ENCODE data around the gene CMSS1. TPM values are rescaled to one million over a fixed set of nuclear protein-coding genes. Genes with fewer than 3 reads are reported as not detected.

Gene CMSS1
- total RNA-seq, 1 experiment from 2014 or later = 117 TPM

GRCh38 chr3:99920481-99921376 lies 103.1 kb downstream of the CMSS1 start:
- H3K27me3 Mint-ChIP-seq (ENCODE audit: insufficient read depth, unreplicated experiment) = no peaks in the 10 kb centered on the region
- TSS peak; percentile 31 for BruUV-seq (replicated peaks)
- H3K4me3 Mint-ChIP-seq (ENCODE audit: unreplicated experiment) = no peak overlapping the region
- ChIA-PET POLR2A (interaction anchor here (0.7 to 2.1 kb wide), 8 partner anchors 9 to 82 kb away, joined by 3 to 10 read pairs (median 4); no protein-coding TSS in a partner anchor), CTCF (interaction anchor here (0.9 to 1.0 kb wide), 2 partner anchors 32 to 82 kb away, joined by 3 read pairs; no protein-coding TSS in a partner anchor)
- no peaks in the 10 kb centered on the region for H3K36me3 Mint-ChIP-seq (ENCODE audit: insufficient read depth, unreplicated experiment)
- peak; percentile 73 for DNase-seq (ENCODE audit: unreplicated experiment)
- H3K4me1 Mint-ChIP-seq (ENCODE audit: insufficient read depth, unreplicated experiment) = peaks cover 19% of the 10 kb centered on the region
- TF ChIP-seq CTCF (IDR thresholded peaks at IDR 0.05; ENCODE audit: unreplicated experiment) = no peak
- no peaks in the 10 kb centered on the region for H3K9me3 Mint-ChIP-seq (ENCODE audit: unreplicated experiment)
- intact Hi-C loops (cut with micrococcal nuclease) = loop anchor here (5.0 kb wide), 1 partner anchor 73 kb away; no protein-coding TSS in a partner anchor
- peak overlapping the region; percentile 85 for H3K27ac Mint-ChIP-seq (ENCODE audit: low read depth, unreplicated experiment)

DNA sequence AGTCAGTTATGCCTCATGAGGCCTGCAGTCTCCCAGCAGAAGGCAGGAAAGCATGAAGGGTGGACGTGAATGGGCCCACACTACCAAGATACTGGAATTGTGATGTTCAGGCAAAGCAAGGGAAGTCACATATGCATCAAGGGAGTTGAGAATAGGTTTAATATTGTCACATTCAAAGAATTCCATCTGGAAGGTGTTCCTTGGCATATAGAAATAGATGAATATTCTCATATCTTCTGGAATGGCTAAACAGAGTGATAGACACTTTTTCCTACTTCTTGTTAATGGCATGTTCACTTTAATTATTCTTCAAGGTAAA lies 103.7 kb downstream of the CMSS1 start:
- H3K4me3 Mint-ChIP-seq (ENCODE audit: unreplicated experiment) = no peak overlapping the region
- ChIA-PET CTCF (interaction anchor here (0.6 kb wide), 1 partner anchor 669 kb away, joined by 3 read pairs; no protein-coding TSS in a partner anchor), POLR2A (interaction anchor here (1.5 to 2.1 kb wide), 5 partner anchors 9 to 20 kb away, joined by 3 to 8 read pairs (median 6); no protein-coding TSS in a partner anchor)
- H3K4me1 Mint-ChIP-seq (ENCODE audit: insufficient read depth, unreplicated experiment) = peaks cover 19% of the 10 kb centered on the region
- BruUV-seq (replicated peaks) = no TSS peak
- no peaks in the 10 kb centered on the region for H3K9me3 Mint-ChIP-seq (ENCODE audit: unreplicated experiment)
- intact Hi-C loops (cut with micrococcal nuclease) = loop anchor here (5.0 kb wide), 1 partner anchor 74 kb away; no protein-coding TSS in a partner anchor
- no peak for DNase-seq (ENCODE audit: unreplicated experiment)
- H3K27ac Mint-ChIP-seq (ENCODE audit: low read depth, unreplicated experiment) = peak overlapping the region; percentile 85
- no peak for TF ChIP-seq CTCF (IDR thresholded peaks at IDR 0.05; ENCODE audit: unreplicated experiment)
- H3K36me3 Mint-ChIP-seq (ENCODE audit: insufficient read depth, unreplicated experiment) = no peaks in the 10 kb centered on the region
- no peaks in the 10 kb centered on the region for H3K27me3 Mint-ChIP-seq (ENCODE audit: insufficient read depth, unreplicated experiment)

- ChIA-PET POLR2A (interaction anchor here (0.8 to 1.9 kb wide), 3 partner anchors 18 to 45 kb away, joined by 5 to 8 read pairs (median 7); no protein-coding TSS in a partner anchor), CTCF (interaction anchor here (0.6 kb wide), 1 partner anchor 669 kb away, joined by 3 read pairs; no protein-coding TSS in a partner anchor)
- Mint-ChIP-seq H3K27ac (ENCODE audit: low read depth, unreplicated experiment) (no peak overlapping the region), H3K9me3 (ENCODE audit: unreplicated experiment) (no peaks in the 10 kb centered on the region), H3K4me1 (ENCODE audit: insufficient read depth, unreplicated experiment) (peaks cover 19% of the 10 kb centered on the region), H3K36me3 (ENCODE audit: insufficient read depth, unreplicated experiment) (no peaks in the 10 kb centered on the region), H3K4me3 (ENCODE audit: unreplicated experiment) (no peak overlapping the region), H3K27me3 (ENCODE audit: insufficient read depth, unreplicated experiment) (no peaks in the 10 kb centered on the region)
- no peak for DNase-seq (ENCODE audit: unreplicated experiment)
- no TSS peak for BruUV-seq (replicated peaks)
- intact Hi-C loops (cut with micrococcal nuclease) = loop anchor here (5.0 kb wide), 1 partner anchor 75 kb away; no protein-coding TSS in a partner anchor
- no peak for TF ChIP-seq CTCF (IDR thresholded peaks at IDR 0.05; ENCODE audit: unreplicated experiment)
Measured at GRCh38 chr3:99921986-99922385, 104.3 kb downstream of the CMSS1 start.

- no TSS peak for BruUV-seq (replicated peaks)
- Mint-ChIP-seq H3K27ac (ENCODE audit: low read depth, unreplicated experiment) (peak overlapping the region; percentile 7), H3K4me3 (ENCODE audit: unreplicated experiment) (no peak overlapping the region), H3K36me3 (ENCODE audit: insufficient read depth, unreplicated experiment) (no peaks in the 10 kb centered on the region), H3K4me1 (ENCODE audit: insufficient read depth, unreplicated experiment) (peaks cover 19% of the 10 kb centered on the region), H3K27me3 (ENCODE audit: insufficient read depth, unreplicated experiment) (no peaks in the 10 kb centered on the region), H3K9me3 (ENCODE audit: unreplicated experiment) (no peaks in the 10 kb centered on the region)
- intact Hi-C loops (cut with micrococcal nuclease) = loop anchor here (5.0 kb wide), 1 partner anchor 77 kb away; no protein-coding TSS in a partner anchor
- ChIA-PET CTCF (interaction anchor here (0.5 kb wide), 1 partner anchor 92 kb away, joined by 3 read pairs; no protein-coding TSS in a partner anchor), POLR2A (interaction anchor here (1.2 kb wide), 1 partner anchor 10 kb away, joined by 3 read pairs; no protein-coding TSS in a partner anchor)
- no peak for TF ChIP-seq CTCF (IDR thresholded peaks at IDR 0.05; ENCODE audit: unreplicated experiment)
- DNase-seq (ENCODE audit: unreplicated experiment) = no peak
Measured at GRCh38 chr3:99923873-99924272, 106.2 kb downstream of the CMSS1 start.

All from MCF 10A (cell line).